PC-3 (cell line): Measurements from ENCODE around the gene TCHP. TPM values are rescaled to one million over a fixed set of nuclear protein-coding genes. Genes with fewer than 3 reads are reported as not detected.

Source experiments
- ATAC-seq: fragments of 200-7000 bp; cut with Tn5 transposase; 2 replicates; pipeline ENCODE4 v1.9.1; 2020; ENCODE audit warnings: mild to moderate bottlenecking, moderate library complexity
- BruUV-seq: library from RNA; stranded (reverse); fragments of 400-500 nt; replicated peaks from 2 replicates; lab custom pipeline; 2021; lab: Mats Ljungman, UMichigan
- CTCF ChIA-PET: fragments of 300-600 bp; sonication (Branson Sonifier 250); formaldehyde crosslinking; loops from one replicate; lab custom pipeline; 2022; ENCODE audit warnings: antibody characterized with exemption; lab: Charles Lee
- POLR2A ChIA-PET: fragments of 300-600 bp; sonication (Branson Sonifier 250); formaldehyde crosslinking; loops from one replicate; lab custom pipeline; 2022; ENCODE audit warnings: antibody characterized with exemption; ENCODE audit not compliant: unreplicated experiment; lab: Charles Lee
- DNase-seq: peaks from one replicate; pipeline ENCODE4 v3.0.0-alpha.2; 2015
- H2AFZ ChIP-seq: fragments of 300-600 bp; sonication (generic); 2 replicates; pipeline ENCODE4 v1.6.0; 2016; ENCODE audit warnings: antibody characterized with exemption, low read length
- H3F3A ChIP-seq: fragments of 300-600 bp; sonication (generic); one replicate; pipeline ENCODE4 v1.6.0; 2017; ENCODE audit warnings: antibody characterized with exemption, low read length, control low read depth, mild to moderate bottlenecking; ENCODE audit not compliant: unreplicated experiment
- H3K27ac ChIP-seq: fragments of 300-600 bp; sonication (generic); 2 replicates; pipeline ENCODE4 v1.5.1; 2016; ENCODE audit warnings: mild to moderate bottlenecking, low read length
- H3K27me3 ChIP-seq: fragments of 300-600 bp; sonication (generic); 2 replicates; pipeline ENCODE4 v1.6.1; 2016; ENCODE audit warnings: low read length, mixed read lengths
- H3K36me3 ChIP-seq: fragments of 300-600 bp; sonication (generic); 2 replicates; pipeline ENCODE4 v1.6.1; 2016; ENCODE audit warnings: low read depth, mixed run types, low read length, mixed read lengths
- H3K4me1 ChIP-seq: fragments of 300-600 bp; sonication (generic); 2 replicates; pipeline ENCODE4 v1.5.1; 2016; ENCODE audit warnings: low read length; ENCODE audit not compliant: insufficient read depth
- H3K4me2 ChIP-seq: fragments of 300-600 bp; sonication (generic); 2 replicates; pipeline ENCODE4 v1.6.0; 2016; ENCODE audit warnings: low read length
- H3K4me3 ChIP-seq: fragments of 300-600 bp; sonication (generic); 2 replicates; pipeline ENCODE4 v1.5.1; 2016; ENCODE audit warnings: mild to moderate bottlenecking, low read length, mixed read lengths
- H3K79me2 ChIP-seq: fragments of 300-600 bp; sonication (generic); 2 replicates; pipeline ENCODE4 v1.6.1; 2017; ENCODE audit warnings: low read length, mixed read lengths
- H3K9ac ChIP-seq: fragments of 300-600 bp; sonication (generic); 2 replicates; pipeline ENCODE4 v1.6.0; 2016; ENCODE audit warnings: mild to moderate bottlenecking, low read length
- H3K9me2 ChIP-seq: fragments of 300-600 bp; sonication (generic); replicated peaks from 2 replicates; pipeline ENCODE4 v1.6.1; 2016; ENCODE audit warnings: mixed run types, low read length, mixed read lengths
- H3K9me3 ChIP-seq: fragments of 300-600 bp; sonication (generic); 2 replicates; pipeline ENCODE4 v1.6.1; 2016; ENCODE audit warnings: low read length, mixed read lengths
- H4K20me1 ChIP-seq: fragments of 300-600 bp; sonication (generic); 2 replicates; pipeline ENCODE4 v1.6.1; 2016; ENCODE audit warnings: low read length, mixed read lengths
- CTCF ChIP-seq: fragments of 300-600 bp; sonication (generic); conservative IDR thresholded peaks from 2 replicates; pipeline ENCODE4 v1.5.1; 2017; ENCODE audit warnings: antibody characterized with exemption, low read depth, mild to moderate bottlenecking, low read length
- EZH2 ChIP-seq: fragments of 300-600 bp; sonication (generic); IDR thresholded peaks from one replicate; pipeline ENCODE4 v1.6.1; 2017; ENCODE audit warnings: antibody characterized with exemption, mild to moderate bottlenecking, low read length; ENCODE audit not compliant: unreplicated experiment
- EZH2phosphoT487 ChIP-seq: fragments of 300-600 bp; sonication (generic); IDR thresholded peaks from 2 replicates; pipeline ENCODE4 v1.6.1; 2018; ENCODE audit warnings: mild to moderate bottlenecking, antibody characterized with exemption, low read length, borderline replicate concordance
- intact Hi-C: fragments of 100-400 bp; cut with micrococcal nuclease; formaldehyde crosslinking; loops from 2 replicates; pipeline ENCODE4 v1.9.0; 2023
- total RNA-seq: library from RNA; depleted of rRNA; stranded (reverse); fragments of >200 nt; gene quantifications from 2 replicates; pipeline ENCODE4 v1.2.3, GENCODE V29; 2014

TCHP gene
- total RNA-seq, 1 experiment from 2014 or later, result 21.6 TPM

- Histone ChIP-seq H3K4me2 (peak overlapping the region; percentile 94), H4K20me1 (no peaks in the 10 kb centered on the region), H3K27ac (peak overlapping the region; percentile 55), H3K9me2 (no peaks in the 10 kb centered on the region), H3F3A (no peaks in the 10 kb centered on the region), H3K79me2 (peaks cover 34% of the 10 kb centered on the region), H3K27me3 (no peaks in the 10 kb centered on the region), H3K9ac (peak overlapping the region; percentile 30; the same call in 1 of the 2 replicates), H3K9me3 (no peaks in the 10 kb centered on the region), H2AFZ (no peak overlapping the region), H3K36me3 (no peaks in the 10 kb centered on the region), H3K4me3 (no peak overlapping the region), H3K4me1 (peaks cover 32% of the 10 kb centered on the region)
- ChIA-PET CTCF (interaction anchor here (0.5 kb wide), 1 partner anchor 27 kb away, joined by 5 read pairs; no protein-coding TSS in a partner anchor), POLR2A (no interaction called here)
- intact Hi-C loops, result loop anchor here (2.0 kb wide), 1 partner anchor 19 kb away; the partner anchor contains the start of gene TCHP
- TF ChIP-seq EZH2phosphoT487 (no peak), EZH2 (no peak), CTCF (no peak)
- ATAC-seq (no peak), DNase-seq (peak; percentile 58)
- no TSS peak for BruUV-seq
These were observed 18.3 kb upstream of the TCHP start for GRCh38 chr12:109881752-109882151.

GRCh38 chr12:109883461-109883860 lies 16.6 kb upstream of the TCHP start:
- Histone ChIP-seq H3K27ac (no peak overlapping the region), H3K79me2 (peaks cover 17% of the 10 kb centered on the region), H3K36me3 (no peaks in the 10 kb centered on the region), H3K27me3 (no peaks in the 10 kb centered on the region), H2AFZ (no peak overlapping the region), H3K9me3 (no peaks in the 10 kb centered on the region), H4K20me1 (no peaks in the 10 kb centered on the region), H3K4me2 (no peak overlapping the region), H3K4me3 (no peak overlapping the region), H3K4me1 (peaks cover 36% of the 10 kb centered on the region), H3K9me2 (no peaks in the 10 kb centered on the region), H3K9ac (no peak overlapping the region), H3F3A (no peaks in the 10 kb centered on the region)
- TF ChIP-seq EZH2phosphoT487 (no peak), EZH2 (no peak), CTCF (no peak)
- DNase-seq (no peak), ATAC-seq (no peak)
- intact Hi-C loops, result no loop called here
- CTCF ChIA-PET, result no interaction called here
- POLR2A ChIA-PET, result no interaction called here
- BruUV-seq, result no TSS peak

- ATAC-seq (peak; percentile 6), DNase-seq (peak; percentile 49)
- POLR2A ChIA-PET, result interaction anchor here (0.6 kb wide), 1 partner anchor 42 kb away, joined by 7 read pairs; no protein-coding TSS in a partner anchor
- TF ChIP-seq CTCF (no peak), EZH2phosphoT487 (no peak), EZH2 (no peak)
- H3K27me3 ChIP-seq, result no peaks in the 10 kb centered on the region
- no peaks in the 10 kb centered on the region for H3K9me2 ChIP-seq
- peaks cover 33% of the 10 kb centered on the region for H3K4me1 ChIP-seq
- H3K9ac ChIP-seq, result no peak overlapping the region
- no peak overlapping the region for H3K4me3 ChIP-seq
- no peaks in the 10 kb centered on the region for H3F3A ChIP-seq
- H3K36me3 ChIP-seq, result no peaks in the 10 kb centered on the region
- H3K79me2 ChIP-seq, result no peaks in the 10 kb centered on the region
- H3K9me3 ChIP-seq, result no peaks in the 10 kb centered on the region
- no TSS peak for BruUV-seq
- H4K20me1 ChIP-seq, result no peaks in the 10 kb centered on the region
- intact Hi-C loops, result no loop called here
- H3K4me2 ChIP-seq, result no peak overlapping the region
- H2AFZ ChIP-seq, result no peak overlapping the region
- H3K27ac ChIP-seq, result no peak overlapping the region
- CTCF ChIA-PET, result interaction anchor here (0.6 to 1.1 kb wide), 4 partner anchors 15 to 339 kb away, joined by 3 to 8 read pairs (median 5); no protein-coding TSS in a partner anchor
These were observed 14.5 kb upstream of the TCHP start for GRCh38 chr12:109885616-109886015.
